ENCODE measurements around the gene MBOAT7.
A peak's percentile ranks its signal among the peaks of the same experiment; 100 is the strongest.
"Not testable (repeated sequence)": the region's sequence is repeated elsewhere in the genome, so short reads cannot be mapped to it uniquely, and the experiment has no call there.

The MBOAT7 gene, protein sequence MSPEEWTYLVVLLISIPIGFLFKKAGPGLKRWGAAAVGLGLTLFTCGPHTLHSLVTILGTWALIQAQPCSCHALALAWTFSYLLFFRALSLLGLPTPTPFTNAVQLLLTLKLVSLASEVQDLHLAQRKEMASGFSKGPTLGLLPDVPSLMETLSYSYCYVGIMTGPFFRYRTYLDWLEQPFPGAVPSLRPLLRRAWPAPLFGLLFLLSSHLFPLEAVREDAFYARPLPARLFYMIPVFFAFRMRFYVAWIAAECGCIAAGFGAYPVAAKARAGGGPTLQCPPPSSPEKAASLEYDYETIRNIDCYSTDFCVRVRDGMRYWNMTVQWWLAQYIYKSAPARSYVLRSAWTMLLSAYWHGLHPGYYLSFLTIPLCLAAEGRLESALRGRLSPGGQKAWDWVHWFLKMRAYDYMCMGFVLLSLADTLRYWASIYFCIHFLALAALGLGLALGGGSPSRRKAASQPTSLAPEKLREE

DNA sequence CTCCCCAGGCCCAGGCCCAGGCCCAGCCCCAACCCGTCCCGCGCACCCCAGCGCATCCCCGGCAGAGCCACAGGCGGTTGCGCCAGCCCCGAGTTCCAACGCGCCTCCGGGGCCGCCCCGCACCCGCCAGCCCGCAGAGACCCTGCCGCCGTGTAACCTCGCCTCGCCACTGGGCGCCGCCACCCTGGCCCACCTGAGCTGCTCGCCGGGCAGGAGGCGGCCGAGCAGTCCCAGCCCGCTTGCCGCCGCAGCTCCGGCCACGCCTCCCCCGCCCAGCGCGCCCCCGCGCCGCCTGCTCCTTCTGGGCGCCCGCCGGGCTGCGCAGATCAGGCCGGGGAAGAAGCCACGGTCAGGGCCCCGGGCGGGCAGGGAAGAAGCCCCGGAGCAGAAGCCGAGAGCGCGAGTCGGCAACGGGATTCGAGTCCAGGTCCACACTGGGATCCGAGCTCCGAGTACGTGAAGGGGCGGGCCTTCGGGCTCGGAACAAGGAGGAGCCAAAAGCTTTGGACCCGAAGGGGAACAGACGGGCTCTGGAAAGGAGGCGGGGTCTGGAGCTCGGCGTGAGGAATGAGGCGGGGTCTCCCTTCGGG, at the start of gene MBOAT7:
Gene MBOAT7, minus strand, starts transcription at position 436 of the 590 bp plus-strand sequence. CDS start 1,072 bp downstream, outside the sequence.
- no peak for DNase-seq

GRCh38 chr19:54233941-54234340, 44.6 kb upstream of the MBOAT7 start:
- DNase-seq = no peak

DNA sequence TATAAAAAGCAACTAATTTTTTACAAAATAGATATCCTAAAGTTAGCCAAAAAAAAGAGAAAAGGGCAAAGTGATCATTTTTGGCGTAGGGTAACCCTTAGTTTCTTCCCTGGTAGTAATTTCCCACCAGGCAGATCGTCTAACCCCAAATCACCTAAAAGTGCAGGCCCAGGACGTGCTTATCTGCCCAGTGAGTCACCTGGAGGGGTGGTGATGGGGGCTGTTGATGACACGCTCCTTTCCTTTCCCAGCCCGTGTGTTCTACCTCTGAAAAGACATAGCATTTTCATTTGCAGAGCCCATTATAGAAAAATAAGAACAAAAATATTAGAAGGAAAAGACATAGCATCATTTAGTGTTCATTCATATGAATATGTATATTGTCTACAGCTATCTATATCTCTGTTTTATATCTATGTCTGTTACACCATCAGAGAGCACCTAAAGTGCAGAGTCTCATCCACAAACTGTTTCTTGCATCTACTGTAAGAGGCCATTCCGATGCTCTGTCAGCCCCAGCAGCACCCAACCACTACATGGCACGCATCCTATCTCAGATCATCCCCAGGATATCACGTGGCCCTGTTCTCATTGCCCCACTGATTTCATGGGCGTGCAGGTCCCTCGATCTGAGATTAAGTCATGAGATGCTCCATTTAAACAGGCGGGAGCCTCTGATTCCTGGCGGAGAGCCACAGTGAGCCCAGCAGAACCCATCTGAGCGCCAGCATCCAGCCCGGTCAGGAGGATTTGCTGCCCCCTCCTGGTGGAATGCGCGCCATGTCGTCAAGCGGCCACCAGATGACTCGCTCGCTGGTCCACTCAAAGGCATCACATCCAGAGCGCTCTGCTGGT, 41.9 kb upstream of the MBOAT7 start:
- peak; percentile 70 for DNase-seq

DNA sequence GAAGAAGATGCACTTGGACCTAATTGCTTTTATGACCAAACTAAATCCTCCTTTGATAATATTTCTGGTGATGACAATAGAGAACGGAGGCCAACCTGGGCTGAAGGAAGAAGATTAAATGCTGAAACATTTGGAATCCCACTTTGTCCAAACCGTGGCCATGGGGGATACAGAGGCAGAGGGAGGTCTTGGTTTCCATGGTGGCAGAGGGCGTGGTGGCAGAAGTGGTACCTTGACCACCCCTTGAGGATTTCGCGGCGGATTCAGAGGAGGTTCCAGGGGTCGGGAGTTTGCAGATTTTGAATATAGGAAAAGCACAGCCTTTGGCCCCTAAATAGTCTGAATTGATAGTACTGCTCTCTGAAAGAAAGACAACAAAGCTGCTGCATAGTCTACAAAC, 40.7 kb upstream of the MBOAT7 start:
- no peak for DNase-seq

- no peak for DNase-seq
Measured at GRCh38 chr19:54229146-54229545, 39.8 kb upstream of the MBOAT7 start.

GRCh38 chr19:54224619-54225018, 35.2 kb upstream of the MBOAT7 start:
- DNase-seq = not testable (repeated sequence)

DNA sequence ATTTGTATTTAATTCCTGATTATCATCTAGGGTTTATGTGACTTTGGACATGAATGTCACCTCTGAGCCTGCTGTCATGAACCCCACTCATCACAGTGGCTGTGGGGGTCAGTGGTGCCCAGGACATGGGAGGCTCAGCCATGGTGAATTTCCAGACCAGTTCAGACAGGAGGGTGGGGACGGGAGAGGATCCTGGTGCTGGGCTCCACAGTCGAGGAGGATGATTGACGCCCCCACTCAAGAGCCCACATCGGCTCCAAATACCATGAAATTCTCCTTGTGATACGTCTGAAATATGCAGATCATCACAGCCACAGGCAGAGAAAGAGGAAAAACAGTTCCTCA, 34.5 kb upstream of the MBOAT7 start:
- DNase-seq = not testable (repeated sequence)

DNA sequence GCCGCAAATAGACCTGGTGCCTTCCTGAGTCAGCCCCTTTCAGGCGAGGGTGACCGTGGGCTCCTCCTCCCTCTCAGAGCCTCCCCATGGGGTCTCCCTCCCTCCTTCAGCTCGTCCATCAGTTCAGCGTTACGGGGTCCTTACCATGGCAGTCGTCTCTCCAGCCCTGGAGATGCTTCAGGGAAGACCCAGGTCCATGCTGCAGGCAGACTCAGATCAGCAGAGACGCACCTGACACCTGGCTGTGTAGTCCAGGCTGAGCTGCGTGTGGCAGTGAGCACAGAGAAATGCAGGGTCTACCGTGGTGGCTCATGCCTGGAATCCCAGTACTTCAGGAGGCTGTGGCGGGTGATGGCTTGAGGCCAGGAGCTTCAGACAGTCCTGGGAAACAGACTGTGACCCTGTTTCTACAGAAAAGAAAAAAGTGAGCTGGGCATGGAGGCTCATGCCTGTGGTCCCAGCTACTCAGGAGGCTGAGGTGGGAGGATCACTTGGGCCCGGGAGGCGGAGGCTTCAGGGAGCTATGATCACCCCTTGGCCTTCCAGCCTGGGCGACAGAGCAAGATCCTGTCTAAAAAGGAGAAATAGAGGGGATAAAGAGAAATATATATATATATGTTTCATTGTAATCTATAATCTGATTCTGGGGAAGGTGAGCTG, 34.0 kb upstream of the MBOAT7 start:
- not testable (repeated sequence) for DNase-seq

GRCh38 chr19:54222474-54223276, 33.3 kb upstream of the MBOAT7 start, which contains the start of gene LILRB3:
Gene LILRB3, minus strand, starts transcription at chr19:54223007. Its CDS starts 31 bp downstream, at chr19:54222976.
- DNase-seq = not testable (repeated sequence)

DNA sequence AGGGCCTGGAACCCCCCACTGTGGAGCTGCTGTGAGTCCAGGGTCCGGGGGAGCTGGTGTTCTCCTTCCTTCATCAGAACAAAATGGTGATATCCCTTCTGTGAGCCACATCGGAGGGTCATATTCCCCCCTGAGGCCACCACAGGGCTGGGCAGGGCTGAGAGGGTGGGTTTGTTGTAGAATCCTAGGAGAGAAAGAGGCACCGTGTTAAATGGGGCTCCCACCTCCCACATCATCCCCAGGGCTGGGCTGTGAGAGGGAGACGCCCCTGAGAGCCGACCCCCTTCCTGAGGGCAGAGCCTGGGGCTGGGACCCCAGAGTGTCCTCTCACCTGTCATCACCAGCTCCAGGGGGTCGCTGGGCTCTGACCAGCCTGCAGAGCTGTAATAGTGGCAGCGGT, 32.6 kb upstream of the MBOAT7 start:
- DNase-seq = not testable (repeated sequence)

DNA sequence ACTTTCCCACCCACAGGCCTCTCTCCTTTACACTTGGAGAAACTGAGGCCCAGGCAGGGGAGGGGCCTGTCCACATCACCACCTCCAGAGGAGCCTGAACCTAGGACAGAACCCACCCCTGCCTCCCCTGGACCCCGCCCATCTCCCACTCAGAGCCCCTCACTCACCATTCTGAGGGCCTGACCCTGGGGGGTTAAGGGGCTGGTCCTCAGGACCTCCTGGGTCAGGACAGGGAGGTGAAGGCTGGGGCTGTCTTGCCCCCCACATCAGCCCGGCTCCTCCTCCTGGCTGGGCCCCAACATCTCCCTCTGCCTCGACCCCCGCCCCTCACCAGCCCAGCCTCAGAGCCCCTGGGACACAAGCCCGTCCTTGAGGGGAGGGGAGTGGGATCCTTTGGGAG, 30.3 kb upstream of the MBOAT7 start:
- not testable (repeated sequence) for DNase-seq

DNA sequence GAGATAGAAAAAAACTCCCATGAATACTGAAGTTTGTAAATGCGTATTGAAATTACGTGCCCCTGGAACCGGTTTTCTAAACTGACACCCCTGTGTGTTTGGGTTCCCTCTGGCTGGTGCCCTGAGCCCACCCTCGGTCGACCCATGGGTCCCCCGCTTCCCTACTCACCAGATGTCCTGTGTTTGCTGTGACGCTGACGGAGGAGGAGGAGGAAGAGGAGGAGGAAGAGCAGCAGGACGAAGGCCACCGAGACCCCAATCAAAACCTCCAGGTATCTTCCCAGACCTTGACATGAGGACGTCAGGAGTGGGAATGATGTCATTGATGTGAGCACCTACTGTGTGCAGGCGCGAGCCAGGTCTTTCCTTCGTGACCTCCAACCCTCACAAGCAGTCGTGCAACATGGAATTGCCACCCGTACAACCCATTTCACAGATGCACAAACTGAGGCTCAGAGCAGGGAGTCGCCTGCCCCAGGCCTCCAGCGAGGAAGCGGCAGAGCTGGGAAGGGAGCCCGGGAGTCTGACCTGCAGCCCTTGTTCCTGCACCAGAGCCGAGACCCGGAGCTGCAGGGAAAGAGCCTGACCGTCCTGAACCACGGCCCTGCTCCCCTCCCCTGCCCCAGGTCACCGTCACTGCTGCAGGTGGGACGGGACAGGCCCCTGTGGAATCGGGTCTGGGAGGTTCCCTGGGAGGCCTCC, 29.7 kb upstream of the MBOAT7 start:
- no peak for DNase-seq

DNA sequence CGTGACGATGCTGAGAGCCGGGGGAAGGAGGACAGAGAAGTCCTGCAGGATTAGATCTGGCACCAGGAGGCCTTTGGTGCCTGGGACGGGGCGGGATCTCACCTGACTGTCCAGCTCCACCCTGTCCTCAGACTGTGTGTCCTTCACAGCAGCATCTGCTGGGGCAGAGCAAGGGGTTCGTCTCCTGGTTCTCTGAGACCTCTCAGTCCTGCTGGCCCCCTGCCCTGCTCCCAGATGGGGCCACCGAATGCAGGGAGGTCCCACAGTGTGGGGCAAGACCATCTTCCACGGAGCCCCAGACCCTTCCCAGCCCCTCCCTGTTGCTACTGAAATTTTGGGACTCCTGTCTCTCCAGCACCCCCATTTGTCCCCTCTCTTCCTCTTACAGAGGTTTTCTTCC, 28.9 kb upstream of the MBOAT7 start:
- DNase-seq = no peak

DNA sequence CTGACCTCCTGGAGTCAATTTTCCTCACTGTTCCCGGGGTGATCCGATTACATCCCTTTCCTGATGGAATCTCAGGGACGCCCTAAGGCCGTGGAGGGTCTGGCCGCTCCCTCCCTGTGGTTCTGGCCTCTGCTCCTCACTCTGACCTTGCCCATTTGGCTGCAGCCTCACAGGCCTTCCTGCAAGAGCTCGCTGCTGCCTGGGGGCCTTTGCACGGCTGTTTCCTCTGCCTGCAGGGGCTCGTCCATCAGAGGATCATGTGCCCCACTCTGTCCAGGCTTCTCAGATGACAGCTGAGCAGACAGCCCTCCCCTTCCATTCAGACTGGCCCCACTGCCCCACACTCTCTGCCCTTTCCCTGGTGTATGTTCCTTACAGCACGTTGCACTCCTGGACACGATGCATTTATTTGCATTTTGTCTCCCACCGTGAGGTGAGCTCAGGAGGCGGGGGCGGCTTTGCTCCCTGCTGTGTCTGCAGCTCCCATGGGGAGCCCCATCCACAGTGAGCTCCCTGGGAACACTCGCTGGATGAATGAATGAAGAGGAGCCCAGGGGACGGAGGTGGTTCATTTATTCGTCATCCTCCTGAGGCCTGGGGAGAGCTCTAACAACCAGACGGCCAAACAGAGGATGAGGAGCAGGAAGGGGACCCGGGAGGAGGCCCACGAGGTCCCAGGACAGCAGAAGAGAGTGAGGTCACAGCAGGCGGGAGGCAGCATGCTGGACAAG, 28.3 kb upstream of the MBOAT7 start:
- DNase-seq = not testable (repeated sequence)

DNA sequence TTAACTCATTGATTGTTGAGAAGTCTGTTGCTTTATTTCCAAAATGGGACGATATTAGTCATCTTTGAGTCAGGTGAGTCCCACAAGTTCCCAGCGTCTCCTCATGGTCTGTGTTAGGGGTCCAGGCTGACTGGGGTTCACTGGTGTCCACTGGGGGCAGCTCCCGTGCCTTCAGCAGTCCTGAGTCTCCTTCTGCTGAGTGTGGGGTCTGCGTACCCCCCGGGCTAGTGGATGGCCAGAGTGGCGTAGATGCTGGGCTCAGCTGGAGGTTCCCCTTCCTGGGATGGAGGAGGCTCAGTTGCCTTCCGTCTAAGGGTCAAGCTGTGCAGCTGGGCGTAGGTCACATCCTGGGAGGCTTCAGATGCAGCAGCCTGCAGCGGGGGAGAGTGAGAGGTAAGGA, 27.5 kb upstream of the MBOAT7 start:
- no peak for DNase-seq

- DNase-seq = not testable (repeated sequence)
Measured at GRCh38 chr19:54214734-54215133, 25.4 kb upstream of the MBOAT7 start.

DNA sequence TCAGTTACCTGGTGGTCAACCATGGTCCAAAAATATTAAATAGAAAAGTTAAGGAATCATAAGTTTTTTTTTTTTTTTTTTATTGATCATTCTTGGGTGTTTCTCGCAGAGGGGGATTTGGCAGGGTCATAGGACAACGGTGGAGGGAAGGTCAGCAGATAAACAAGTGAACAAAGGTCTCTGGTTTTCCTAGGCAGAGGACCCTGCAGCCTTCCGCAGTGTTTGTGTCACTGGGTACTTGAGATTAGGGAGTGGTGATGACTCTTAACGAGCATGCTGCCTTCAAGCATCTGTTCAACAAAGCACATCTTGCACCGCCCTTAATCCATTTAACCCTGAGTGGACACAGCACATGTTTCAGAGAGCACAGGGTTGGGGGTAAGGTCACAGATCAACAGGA, 24.8 kb upstream of the MBOAT7 start:
- DNase-seq = not testable (repeated sequence)

GRCh38 chr19:54211235-54211634, 21.9 kb upstream of the MBOAT7 start:
- no peak for DNase-seq

DNA sequence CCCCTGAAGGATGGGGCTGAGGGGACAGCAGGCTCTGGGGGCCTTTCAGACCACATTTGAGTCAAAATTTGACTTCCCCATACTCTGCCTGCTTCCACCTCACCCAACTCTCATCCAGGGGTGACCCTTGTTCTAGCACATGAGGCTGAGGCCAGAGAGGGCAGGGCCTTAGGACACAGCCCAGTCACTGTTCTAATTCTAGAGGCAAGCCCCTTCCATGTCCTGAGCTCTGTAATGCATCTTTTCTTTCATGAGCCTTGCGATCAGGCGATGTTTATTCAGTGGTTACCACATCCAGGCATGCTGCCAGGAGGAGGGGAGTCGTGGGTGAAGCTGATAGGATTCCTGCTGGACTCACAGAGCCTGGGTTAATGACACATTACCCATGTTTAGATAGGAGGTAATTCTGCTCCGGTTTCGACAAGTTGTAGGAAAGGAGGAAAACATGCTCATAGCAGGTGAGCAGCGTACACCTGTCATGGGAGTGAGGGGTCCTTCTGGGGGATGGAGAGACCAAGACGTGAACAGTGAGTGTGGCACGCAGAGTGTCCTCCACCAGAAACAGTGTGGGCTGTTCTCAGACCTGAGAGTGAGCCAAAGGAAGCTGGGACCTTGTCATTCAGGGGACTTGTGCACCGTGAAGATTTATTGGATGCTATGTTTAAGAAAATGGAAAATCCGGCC, 20.6 kb upstream of the MBOAT7 start:
- peak; percentile 97 for DNase-seq
